Measurements from ENCODE around the gene FCHO1. TPM values are rescaled to one million over a fixed set of nuclear protein-coding genes. Genes with fewer than 3 reads are reported as not detected.

The FCHO1 gene
- polyA plus RNA-seq, 1 donor (not counting 4 experiments of a cell fraction or from before 2014, with no cell fraction given) = 0.14 TPM

DNA sequence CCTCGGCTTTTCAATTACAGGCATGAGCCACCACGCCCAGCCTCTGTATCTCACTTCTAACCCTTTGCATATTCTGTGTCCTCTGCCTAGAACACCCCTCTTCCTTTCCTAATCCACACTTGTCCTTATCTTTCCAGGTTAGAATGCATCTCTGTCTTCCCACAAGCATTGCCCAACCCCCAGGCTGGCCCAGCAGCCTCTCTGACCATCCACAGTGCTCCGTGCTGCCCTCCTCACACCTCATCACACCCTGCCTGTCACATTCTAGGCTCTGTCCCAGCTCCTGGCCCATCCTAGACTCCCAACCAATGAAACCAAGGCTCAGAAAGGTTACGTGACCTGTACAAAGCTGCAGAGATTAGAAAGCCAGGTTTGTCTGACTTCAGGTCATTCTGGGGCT lies 85.3 kb downstream of the FCHO1 start:
- peaks cover under 1% of the 10 kb centered on the region for H3K4me1 ChIP-seq (ENCODE audit: control insufficient read depth, extremely low read depth, insufficient read depth, low read length)
- TF ChIP-seq, protein P1, sequence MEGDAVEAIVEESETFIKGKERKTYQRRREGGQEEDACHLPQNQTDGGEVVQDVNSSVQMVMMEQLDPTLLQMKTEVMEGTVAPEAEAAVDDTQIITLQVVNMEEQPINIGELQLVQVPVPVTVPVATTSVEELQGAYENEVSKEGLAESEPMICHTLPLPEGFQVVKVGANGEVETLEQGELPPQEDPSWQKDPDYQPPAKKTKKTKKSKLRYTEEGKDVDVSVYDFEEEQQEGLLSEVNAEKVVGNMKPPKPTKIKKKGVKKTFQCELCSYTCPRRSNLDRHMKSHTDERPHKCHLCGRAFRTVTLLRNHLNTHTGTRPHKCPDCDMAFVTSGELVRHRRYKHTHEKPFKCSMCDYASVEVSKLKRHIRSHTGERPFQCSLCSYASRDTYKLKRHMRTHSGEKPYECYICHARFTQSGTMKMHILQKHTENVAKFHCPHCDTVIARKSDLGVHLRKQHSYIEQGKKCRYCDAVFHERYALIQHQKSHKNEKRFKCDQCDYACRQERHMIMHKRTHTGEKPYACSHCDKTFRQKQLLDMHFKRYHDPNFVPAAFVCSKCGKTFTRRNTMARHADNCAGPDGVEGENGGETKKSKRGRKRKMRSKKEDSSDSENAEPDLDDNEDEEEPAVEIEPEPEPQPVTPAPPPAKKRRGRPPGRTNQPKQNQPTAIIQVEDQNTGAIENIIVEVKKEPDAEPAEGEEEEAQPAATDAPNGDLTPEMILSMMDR (optimal IDR thresholded peaks at IDR 0.05 in 1 of 3, IDR thresholded peaks at IDR 0.05 in 1 of 3, conservative IDR thresholded peaks at IDR 0.05 in 1 of 3; ENCODE audit: extremely low read depth in 1 of 3, insufficient read depth in 2 of 3, low read length in 3 of 3) = no peak
- no peak for TF ChIP-seq EZH2 (IDR thresholded peaks at IDR 0.05; ENCODE audit: low read length)

DNA sequence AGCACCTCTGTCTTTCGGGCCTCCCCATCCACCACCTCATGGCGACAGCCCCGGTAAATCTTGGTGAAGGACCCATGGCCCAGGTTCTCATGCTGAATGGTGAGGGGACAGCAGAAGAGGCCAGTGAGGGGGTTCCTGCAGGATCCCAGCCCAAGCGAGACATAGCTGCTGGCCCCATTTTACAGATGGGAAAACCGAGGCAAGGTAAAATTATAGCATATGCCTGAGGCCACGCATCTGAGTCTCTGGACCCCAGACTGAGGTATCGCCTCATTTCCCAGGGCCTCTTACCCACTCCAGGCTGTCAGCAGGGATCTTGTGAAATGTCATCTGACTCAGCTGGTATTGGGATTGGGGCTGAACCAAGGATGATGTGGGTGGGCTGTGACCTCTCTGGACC lies 86.7 kb downstream of the FCHO1 start:
- dilution Hi-C loops (cut with MboI; ENCODE audit: extremely low pct_ligation_motif_present, low sequenced_read_pairs) = no loop called here
- Histone ChIP-seq H4K20me1 (ENCODE audit: control insufficient read depth, extremely low read depth, insufficient read depth, low read length) (no peaks in the 10 kb centered on the region), H2AFZ (ENCODE audit: control insufficient read depth, low read length) (no peak overlapping the region), H3K4me1 (ENCODE audit: control insufficient read depth, extremely low read depth, insufficient read depth, low read length) (peaks cover 5% of the 10 kb centered on the region), H3K9ac (ENCODE audit: control insufficient read depth, extremely low read depth, insufficient read depth, low read length) (no peak overlapping the region), H3K79me2 (ENCODE audit: control insufficient read depth, insufficient read depth, low read length) (no peaks in the 10 kb centered on the region), H3K4me3 (ENCODE audit: control insufficient read depth in 2 of 3, extremely low read depth in 1 of 3, insufficient read depth in 2 of 3, low read depth in 1 of 3, low read length in 3 of 3) (no peak overlapping the region), H3K4me2 (ENCODE audit: control insufficient read depth, extremely low read depth, insufficient read depth, low read depth, low read length) (no peak overlapping the region), H3K27ac (ENCODE audit: control insufficient read depth, insufficient read depth, low read length) (no peak overlapping the region), H3K27me3 (ENCODE audit: control insufficient read depth, extremely low read depth, insufficient read depth, low read length) (no peaks in the 10 kb centered on the region), H3K36me3 (ENCODE audit: control insufficient read depth in 2 of 2, extremely low read depth in 1 of 2, insufficient read depth in 2 of 2, low read length in 2 of 2) (no peaks in the 10 kb centered on the region), H3K9me3 (ENCODE audit: control insufficient read depth, low read depth, low read length) (no peaks in the 10 kb centered on the region), H3K9me1 (ENCODE audit: control insufficient read depth, extremely low read depth, insufficient read depth, low read length) (no peaks in the 10 kb centered on the region)
- TF ChIP-seq EZH2 (IDR thresholded peaks at IDR 0.05; ENCODE audit: low read length) = no peak
- TF ChIP-seq, protein P1 (optimal IDR thresholded peaks at IDR 0.05 in 1 of 3, IDR thresholded peaks at IDR 0.05 in 1 of 3, conservative IDR thresholded peaks at IDR 0.05 in 1 of 3; ENCODE audit: extremely low read depth in 1 of 3, insufficient read depth in 2 of 3, low read length in 3 of 3) = no peak
- FAIRE-seq (no peak), DNase-seq (ENCODE audit: low read depth, low spot score) (no peak)

More for the DNA sequence above, 85.3 kb downstream of the FCHO1 start:
- H3K36me3 ChIP-seq (ENCODE audit: control insufficient read depth in 2 of 2, extremely low read depth in 1 of 2, insufficient read depth in 2 of 2, low read length in 2 of 2) = no peaks in the 10 kb centered on the region
- dilution Hi-C loops (cut with MboI; ENCODE audit: extremely low pct_ligation_motif_present, low sequenced_read_pairs) = no loop called here
- FAIRE-seq = no peak
- DNase-seq (ENCODE audit: low read depth, low spot score) = no peak
- no peaks in the 10 kb centered on the region for H3K9me3 ChIP-seq (ENCODE audit: control insufficient read depth, low read depth, low read length)
- H2AFZ ChIP-seq (ENCODE audit: control insufficient read depth, low read length) = no peak overlapping the region
- peaks cover 2% of the 10 kb centered on the region for H3K27me3 ChIP-seq (ENCODE audit: control insufficient read depth, extremely low read depth, insufficient read depth, low read length)
- no peak overlapping the region for H3K9ac ChIP-seq (ENCODE audit: control insufficient read depth, extremely low read depth, insufficient read depth, low read length)
- H3K4me3 ChIP-seq (ENCODE audit: control insufficient read depth in 2 of 3, extremely low read depth in 1 of 3, insufficient read depth in 2 of 3, low read depth in 1 of 3, low read length in 3 of 3) = no peak overlapping the region
- no peaks in the 10 kb centered on the region for H3K79me2 ChIP-seq (ENCODE audit: control insufficient read depth, insufficient read depth, low read length)
- no peak overlapping the region for H3K4me2 ChIP-seq (ENCODE audit: control insufficient read depth, extremely low read depth, insufficient read depth, low read depth, low read length)
- H3K9me1 ChIP-seq (ENCODE audit: control insufficient read depth, extremely low read depth, insufficient read depth, low read length) = no peaks in the 10 kb centered on the region
- H4K20me1 ChIP-seq (ENCODE audit: control insufficient read depth, extremely low read depth, insufficient read depth, low read length) = no peaks in the 10 kb centered on the region
- no peak overlapping the region for H3K27ac ChIP-seq (ENCODE audit: control insufficient read depth, insufficient read depth, low read length)

Other genes with a start within 250 kb of the FCHO1 start
- 30.2 to 71.5 TPM (median 33.8 TPM) in 3 replicates for gene PGLS, start 239.8 kb upstream of the FCHO1 start, polyA plus RNA-seq
- gene COLGALT1, start 195.8 kb upstream of the FCHO1 start, polyA plus RNA-seq = 89.4 to 126 TPM (median 90.9 TPM) in 3 replicates
- gene UNC13A, start 63.1 kb upstream of the FCHO1 start, polyA plus RNA-seq = under 0.01 TPM in 1 of 3 replicates, not detected in the others
- 3.7 to 10.7 TPM (median 4.4 TPM) in 3 replicates for gene MAP1S, start 32.0 kb upstream of the FCHO1 start, polyA plus RNA-seq
- gene B3GNT3, start 43.7 kb downstream of the FCHO1 start, polyA plus RNA-seq = 3.6 to 5.1 TPM (median 4.4 TPM) in 3 replicates
- gene INSL3, start 70.0 kb downstream of the FCHO1 start, polyA plus RNA-seq = 0.19 to 0.24 TPM in 2 of 3 replicates, not detected in the other
- gene JAK3, start 96.5 kb downstream of the FCHO1 start, polyA plus RNA-seq = 0.37 to 0.59 TPM (median 0.50 TPM) in 3 replicates
- gene RPL18A, start 108.4 kb downstream of the FCHO1 start, polyA plus RNA-seq = 1,044 to 1,469 TPM (median 1,312 TPM) in 3 replicates
- not detected in 3 replicates for gene SLC5A5, start 120.5 kb downstream of the FCHO1 start, polyA plus RNA-seq
- 56.8 to 87.0 TPM (median 58.7 TPM) in 3 replicates for gene CCDC124, start 181.5 kb downstream of the FCHO1 start, polyA plus RNA-seq
- gene KCNN1, start 215.6 kb downstream of the FCHO1 start, polyA plus RNA-seq = not detected in 3 replicates

All from keratinocyte (primary cell).